ENCODE results near the gene GPRASP3.
"Not testable (repeated sequence)": the region's sequence is repeated elsewhere in the genome, so short reads cannot be mapped to it uniquely, and the experiment has no call there.

GPRASP3 gene

GRCh38 chrX:102720237-102721168, at the start of gene GPRASP3:
Gene GPRASP3, plus strand, starts transcription at chrX:102720743. Its CDS starts 28,253 bp downstream, at chrX:102748996.
- DNase-seq: peak in 55 of 56 donors; percentile 2 to 91 (median 66)

GRCh38 chrX:102672856-102673255, 47.7 kb upstream of the GPRASP3 start:
- no peak for DNase-seq

GRCh38 chrX:102677479-102677878, 43.1 kb upstream of the GPRASP3 start:
- DNase-seq: not testable (repeated sequence)

GRCh38 chrX:102684772-102685520, 35.6 kb upstream of the GPRASP3 start:
- DNase-seq: no peak

GRCh38 chrX:102694749-102695148, 25.8 kb upstream of the GPRASP3 start:
- no peak for DNase-seq

- DNase-seq: no peak
These were observed 24.2 kb upstream of the GPRASP3 start for GRCh38 chrX:102696306-102696705.

- DNase-seq: no peak
These were observed 23.0 kb upstream of the GPRASP3 start for GRCh38 chrX:102697494-102697893.

- DNase-seq: no peak
These were observed 11.6 kb upstream of the GPRASP3 start for GRCh38 chrX:102708900-102709299.

GRCh38 chrX:102711872-102712215, 8.7 kb upstream of the GPRASP3 start:
- DNase-seq: peak in 2 of 56 donors; percentile 4 to 26

GRCh38 chrX:102712216-102712966, 8.2 kb upstream of the GPRASP3 start, which contains the start of gene GPRASP2:
Gene GPRASP2, plus strand, starts transcription at chrX:102712448. Its CDS starts 2,422 bp downstream, at chrX:102714870.
- peak in 41 of 56 donors; percentile 0 to 60 (median 22) for DNase-seq

GRCh38 chrX:102712981-102713625, 7.4 kb upstream of the GPRASP3 start:
- peak in 53 of 56 donors; percentile 0 to 74 (median 23) for DNase-seq

- DNase-seq: no peak
These were observed 5.5 kb upstream of the GPRASP3 start for GRCh38 chrX:102714994-102715393.

GRCh38 chrX:102715967-102716366, 4.6 kb upstream of the GPRASP3 start:
- DNase-seq: no peak

GRCh38 chrX:102721169-102721506, 595 bp downstream of the GPRASP3 start:
- not testable (repeated sequence) for DNase-seq

- no peak for DNase-seq
These were observed 2.9 kb downstream of the GPRASP3 start for GRCh38 chrX:102723456-102723855.

GRCh38 chrX:102727761-102728160, 7.2 kb downstream of the GPRASP3 start:
- no peak for DNase-seq

GRCh38 chrX:102728646-102729045, 8.1 kb downstream of the GPRASP3 start:
- no peak for DNase-seq

GRCh38 chrX:102739657-102740056, 19.1 kb downstream of the GPRASP3 start:
- DNase-seq: peak in 8 of 56 donors; percentile 0 to 17 (median 2)

GRCh38 chrX:102744307-102744706, 23.8 kb downstream of the GPRASP3 start:
- no peak for DNase-seq

GRCh38 chrX:102745513-102745856, 24.9 kb downstream of the GPRASP3 start:
- no peak for DNase-seq
